Measurements from ENCODE around the gene SAP30BP. TPM values are rescaled to one million over a fixed set of nuclear protein-coding genes. Genes with fewer than 3 reads are reported as not detected.

SAP30BP gene
- total and polyA plus RNA-seq, 2 donors (not counting 3 experiments of a cell fraction or from before 2014, with no cell fraction given) = 116 to 151 TPM

DNA sequence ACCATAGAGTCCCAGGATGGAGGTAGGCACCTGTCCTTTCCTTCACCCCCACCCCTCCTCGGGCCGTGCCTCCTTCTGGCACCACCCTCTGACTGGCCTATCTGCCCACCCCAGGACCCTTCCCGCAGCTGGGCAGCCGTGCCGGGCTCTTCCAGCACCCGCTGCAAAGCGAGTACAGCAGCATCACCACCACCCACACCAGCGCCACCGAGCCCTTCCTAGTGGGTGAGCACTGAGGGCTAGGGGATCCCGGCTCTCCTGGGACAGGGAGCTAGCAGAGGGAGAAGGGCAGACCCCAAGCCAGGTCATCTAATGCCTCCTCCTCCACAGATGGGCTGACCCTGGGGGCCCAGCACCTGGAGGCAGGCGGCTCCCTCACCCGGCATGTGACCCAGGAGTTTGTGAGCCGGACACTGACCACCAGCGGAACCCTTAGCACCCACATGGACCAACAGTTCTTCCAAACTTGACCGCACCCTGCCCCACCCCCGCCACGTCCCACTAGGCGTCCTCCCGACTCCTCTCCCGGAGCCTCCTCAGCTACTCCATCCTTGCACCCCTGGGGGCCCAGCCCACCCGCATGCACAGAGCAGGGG is 90.0 kb downstream of the SAP30BP start:
- POLR2A ChIA-PET = no interaction called here

More for the DNA sequence above, 90.0 kb downstream of the SAP30BP start:
- H3K36me3 ChIP-seq (ENCODE audit: control insufficient read depth in 2 of 2, extremely low read depth in 1 of 2, insufficient read depth in 2 of 2, low read length in 2 of 2) = peaks cover 0 to 2% of the 10 kb centered on the region in 2 experiments
- no peaks in the 10 kb centered on the region for H3K4me1 ChIP-seq (ENCODE audit: control insufficient read depth, extremely low read depth, insufficient read depth, low read length)
- no peak overlapping the region for H3K4me2 ChIP-seq (ENCODE audit: insufficient read depth, low read length)
- intact Hi-C loops (cut with micrococcal nuclease) = no loop called here
- H3K4me3 ChIP-seq (replicated peaks in 1 of 3; ENCODE audit: insufficient read depth in 1 of 3, low read depth in 1 of 3, low read length in 3 of 3) = no peak overlapping the region
- CTCF ChIA-PET = interaction anchor here (1.5 to 1.8 kb wide), 2 partner anchors 9 to 124 kb away, joined by 4 to 5 read pairs; partner anchors contain the start of gene SMIM5
- H3K79me2 ChIP-seq (ENCODE audit: control insufficient read depth, insufficient read depth, low read length) = no peaks in the 10 kb centered on the region
- H3K9me3 ChIP-seq (replicated peaks; ENCODE audit: control insufficient read depth, insufficient read depth, low read length) = no peaks in the 10 kb centered on the region
- no peak overlapping the region for H3K27ac ChIP-seq (ENCODE audit: insufficient read depth, low read depth, low read length)
- BruUV-seq (replicated peaks) = no TSS peak
- no peaks in the 10 kb centered on the region for H3K27me3 ChIP-seq (ENCODE audit: control insufficient read depth in 2 of 2, insufficient read depth in 2 of 2, low read length in 2 of 2)
- dilution Hi-C loops (cut with MboI; ENCODE audit: extremely low pct_ligation_motif_present, low sequenced_read_pairs) = no loop called here
- no peak overlapping the region for H2AFZ ChIP-seq (ENCODE audit: low read depth, low read length)
- no peaks in the 10 kb centered on the region for H4K20me1 ChIP-seq (replicated peaks; ENCODE audit: control insufficient read depth, extremely low read depth, insufficient read depth, low read length)
- no peak for DNase-seq (ENCODE audit: low read depth, low spot score)
- no peaks in the 10 kb centered on the region for H3K9me1 ChIP-seq (replicated peaks; ENCODE audit: control insufficient read depth, extremely low read depth, insufficient read depth, low read length)
- FAIRE-seq = no peak
- TF ChIP-seq EZH2 (IDR thresholded peaks at IDR 0.05; ENCODE audit: borderline replicate concordance, low read depth, low read length, severe bottlenecking) (no peak), POLR2A (IDR thresholded peaks at IDR 0.05; ENCODE audit: low read depth, low read length) (no peak), POLR2AphosphoS5 (IDR thresholded peaks at IDR 0.05; ENCODE audit: insufficient read depth, low read depth, low read length) (no peak), GATA2 (IDR thresholded peaks at IDR 0.05; ENCODE audit: insufficient read depth, insufficient read length, low read depth, low read length) (no peak), JUN (IDR thresholded peaks at IDR 0.05; ENCODE audit: borderline replicate concordance, insufficient read depth, insufficient read length, low read depth) (no peak), FOS (IDR thresholded peaks at IDR 0.05; ENCODE audit: borderline replicate concordance, insufficient read depth, low read length) (no peak), MYC (IDR thresholded peaks at IDR 0.05; ENCODE audit: low read depth, low read length) (no peak)
- TF ChIP-seq, protein P1, sequence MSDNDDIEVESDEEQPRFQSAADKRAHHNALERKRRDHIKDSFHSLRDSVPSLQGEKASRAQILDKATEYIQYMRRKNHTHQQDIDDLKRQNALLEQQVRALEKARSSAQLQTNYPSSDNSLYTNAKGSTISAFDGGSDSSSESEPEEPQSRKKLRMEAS (IDR thresholded peaks at IDR 0.05; ENCODE audit: insufficient read depth, insufficient read length) = no peak
- TF ChIP-seq, protein P2, sequence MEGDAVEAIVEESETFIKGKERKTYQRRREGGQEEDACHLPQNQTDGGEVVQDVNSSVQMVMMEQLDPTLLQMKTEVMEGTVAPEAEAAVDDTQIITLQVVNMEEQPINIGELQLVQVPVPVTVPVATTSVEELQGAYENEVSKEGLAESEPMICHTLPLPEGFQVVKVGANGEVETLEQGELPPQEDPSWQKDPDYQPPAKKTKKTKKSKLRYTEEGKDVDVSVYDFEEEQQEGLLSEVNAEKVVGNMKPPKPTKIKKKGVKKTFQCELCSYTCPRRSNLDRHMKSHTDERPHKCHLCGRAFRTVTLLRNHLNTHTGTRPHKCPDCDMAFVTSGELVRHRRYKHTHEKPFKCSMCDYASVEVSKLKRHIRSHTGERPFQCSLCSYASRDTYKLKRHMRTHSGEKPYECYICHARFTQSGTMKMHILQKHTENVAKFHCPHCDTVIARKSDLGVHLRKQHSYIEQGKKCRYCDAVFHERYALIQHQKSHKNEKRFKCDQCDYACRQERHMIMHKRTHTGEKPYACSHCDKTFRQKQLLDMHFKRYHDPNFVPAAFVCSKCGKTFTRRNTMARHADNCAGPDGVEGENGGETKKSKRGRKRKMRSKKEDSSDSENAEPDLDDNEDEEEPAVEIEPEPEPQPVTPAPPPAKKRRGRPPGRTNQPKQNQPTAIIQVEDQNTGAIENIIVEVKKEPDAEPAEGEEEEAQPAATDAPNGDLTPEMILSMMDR (IDR thresholded peaks at IDR 0.05; ENCODE audit: extremely low read depth in 1 of 2, insufficient read depth in 1 of 2, low read depth in 1 of 2, low read length in 2 of 2) = no peak
- no peak overlapping the region for H3K9ac ChIP-seq (replicated peaks; ENCODE audit: extremely low read depth, insufficient read depth, low read length)

Other genes starting within 250 kb of the SAP30BP start
- 68.4 and 69.2 TPM in 2 replicates for gene TMEM94, start 210.7 kb upstream of the SAP30BP start, total RNA-seq
- gene TMEM94, start 210.7 kb upstream of the SAP30BP start, polyA plus RNA-seq = 75.9 and 131 TPM in 2 replicates
- 34.6 and 37.6 TPM in 2 replicates for gene CASKIN2, start 151.8 kb upstream of the SAP30BP start, total RNA-seq
- 10.6 and 13.0 TPM in 2 replicates for gene CASKIN2, start 151.8 kb upstream of the SAP30BP start, polyA plus RNA-seq
- gene TSEN54, start 150.8 kb upstream of the SAP30BP start, total RNA-seq = 16.7 and 22.3 TPM in 2 replicates
- gene TSEN54, start 150.8 kb upstream of the SAP30BP start, polyA plus RNA-seq = 26.3 and 28.8 TPM in 2 replicates
- 5.4 and 5.8 TPM in 2 replicates for gene LLGL2, start 141.6 kb upstream of the SAP30BP start, total RNA-seq
- gene LLGL2, start 141.6 kb upstream of the SAP30BP start, polyA plus RNA-seq = 5.3 and 6.1 TPM in 2 replicates
- 27.2 and 87.8 TPM in 2 replicates for gene MYO15B, start 79.5 kb upstream of the SAP30BP start, total RNA-seq
- gene MYO15B, start 79.5 kb upstream of the SAP30BP start, polyA plus RNA-seq = 10.2 and 15.7 TPM in 2 replicates
- gene SMIM5, start 33.9 kb upstream of the SAP30BP start, total RNA-seq = not detected in 2 replicates
- gene SMIM5, start 33.9 kb upstream of the SAP30BP start, polyA plus RNA-seq = not detected in 2 replicates
- 30.7 and 30.9 TPM in 2 replicates for gene RECQL5, start 184 bp upstream of the SAP30BP start, total RNA-seq
- 17.3 and 21.3 TPM in 2 replicates for gene RECQL5, start 184 bp upstream of the SAP30BP start, polyA plus RNA-seq
- gene ITGB4, start 54.1 kb downstream of the SAP30BP start, total RNA-seq = 4.1 and 4.2 TPM in 2 replicates
- gene ITGB4, start 54.1 kb downstream of the SAP30BP start, polyA plus RNA-seq = 6.5 and 6.7 TPM in 2 replicates
- gene GALK1, start 97.9 kb downstream of the SAP30BP start, total RNA-seq = 45.8 and 47.0 TPM in 2 replicates
- gene GALK1, start 97.9 kb downstream of the SAP30BP start, polyA plus RNA-seq = 63.7 and 90.1 TPM in 2 replicates
- gene UNK, start 117.5 kb downstream of the SAP30BP start, total RNA-seq = 23.2 and 25.9 TPM in 2 replicates
- 16.0 and 18.0 TPM in 2 replicates for gene UNK, start 117.5 kb downstream of the SAP30BP start, polyA plus RNA-seq
- gene UNC13D, start 177.1 kb downstream of the SAP30BP start, total RNA-seq = 7.1 and 14.9 TPM in 2 replicates
- 6.9 and 7.7 TPM in 2 replicates for gene UNC13D, start 177.1 kb downstream of the SAP30BP start, polyA plus RNA-seq
- gene WBP2, start 188.0 kb downstream of the SAP30BP start, total RNA-seq = 120 and 126 TPM in 2 replicates
- gene WBP2, start 188.0 kb downstream of the SAP30BP start, polyA plus RNA-seq = 81.5 and 104 TPM in 2 replicates
- gene TRIM47, start 211.2 kb downstream of the SAP30BP start, total RNA-seq = 56.7 and 67.7 TPM in 2 replicates
- 75.1 and 85.3 TPM in 2 replicates for gene TRIM47, start 211.2 kb downstream of the SAP30BP start, polyA plus RNA-seq
- 28.1 and 33.5 TPM in 2 replicates for gene TRIM65, start 229.6 kb downstream of the SAP30BP start, total RNA-seq
- 18.6 and 19.3 TPM in 2 replicates for gene TRIM65, start 229.6 kb downstream of the SAP30BP start, polyA plus RNA-seq
- 93.8 and 94.4 TPM in 2 replicates for gene MRPL38, start 237.5 kb downstream of the SAP30BP start, total RNA-seq
- 82.7 and 100 TPM in 2 replicates for gene MRPL38, start 237.5 kb downstream of the SAP30BP start, polyA plus RNA-seq

All from endothelial cell of umbilical vein (primary cell).